ENCODE results near the gene MICAL2.

The MICAL2 gene

GRCh38 chr11:12075822-12076821 is 34.3 kb upstream of the MICAL2 start:
- FAIRE-seq = peak; percentile 85
- DNase-seq (ENCODE audit: low spot score) = peak; percentile 98

DNA sequence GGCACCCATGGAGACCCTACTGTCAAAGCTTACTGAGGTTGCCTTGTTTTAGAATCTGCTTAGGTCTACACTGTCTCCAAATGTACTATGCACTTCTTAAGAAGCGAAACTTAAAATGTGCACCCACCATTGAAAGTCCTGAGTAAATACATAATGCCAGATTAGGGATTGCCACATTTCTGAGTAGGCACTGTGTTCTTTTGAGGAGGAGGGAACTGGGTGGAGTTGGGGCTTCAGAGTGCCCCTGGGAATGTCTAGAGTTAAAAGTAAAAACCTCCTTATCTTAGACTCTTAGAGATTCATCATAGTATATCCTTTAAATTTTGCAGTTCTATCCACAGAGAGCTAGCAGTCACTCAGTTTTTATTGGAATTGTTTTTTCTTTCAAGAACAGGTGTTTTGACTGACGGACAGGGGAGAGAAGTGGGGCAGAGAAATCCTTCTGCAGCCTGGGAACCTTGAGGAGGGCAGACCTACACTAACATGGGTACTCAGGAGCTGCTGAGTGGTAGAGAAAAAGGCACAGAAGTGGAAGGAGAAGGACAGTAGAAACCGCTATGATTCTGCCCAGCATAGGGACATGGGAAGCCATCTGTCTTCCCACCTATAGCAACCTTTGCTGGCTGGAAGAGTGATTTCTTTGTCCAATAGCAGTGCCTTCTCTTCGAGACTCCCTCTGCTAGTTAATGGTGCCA is 33.4 kb upstream of the MICAL2 start:
- DNase-seq (ENCODE audit: low spot score) = no peak
- FAIRE-seq = no peak

DNA sequence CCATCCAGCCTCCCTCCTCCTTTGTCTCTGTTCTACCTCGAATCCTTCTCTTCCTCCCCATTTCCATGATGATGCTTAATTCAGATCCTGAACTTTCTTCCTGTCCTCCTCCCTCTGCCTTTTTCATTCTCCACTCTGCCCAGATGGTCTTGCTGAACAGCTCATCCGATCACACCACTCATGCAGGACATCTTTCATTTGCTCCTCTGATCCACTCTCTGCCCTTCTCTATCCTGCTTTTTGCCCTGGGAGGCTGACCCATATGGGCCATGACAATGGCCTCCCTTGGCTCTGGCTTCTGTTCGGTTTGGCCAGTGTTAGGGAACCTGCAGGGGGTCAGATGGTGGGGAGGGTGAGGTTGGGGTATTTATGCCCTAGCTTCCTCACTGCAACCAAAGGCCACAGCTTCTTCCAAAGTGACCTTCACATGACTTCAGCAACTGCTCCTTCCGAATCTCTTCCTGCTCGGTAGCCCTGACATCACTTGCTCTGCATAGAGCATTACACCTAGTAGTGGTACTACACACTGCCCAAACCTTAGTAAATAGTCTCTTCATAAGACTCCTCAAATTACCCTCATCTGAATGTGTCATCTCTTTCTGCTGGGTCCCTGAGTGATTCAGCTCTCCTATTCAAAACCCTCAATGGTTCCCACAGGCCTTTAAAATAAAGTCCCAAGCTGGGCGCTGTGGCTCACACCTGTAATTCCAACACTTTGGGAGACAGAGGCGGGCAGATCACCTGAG is 32.7 kb upstream of the MICAL2 start:
- no peak for FAIRE-seq

DNA sequence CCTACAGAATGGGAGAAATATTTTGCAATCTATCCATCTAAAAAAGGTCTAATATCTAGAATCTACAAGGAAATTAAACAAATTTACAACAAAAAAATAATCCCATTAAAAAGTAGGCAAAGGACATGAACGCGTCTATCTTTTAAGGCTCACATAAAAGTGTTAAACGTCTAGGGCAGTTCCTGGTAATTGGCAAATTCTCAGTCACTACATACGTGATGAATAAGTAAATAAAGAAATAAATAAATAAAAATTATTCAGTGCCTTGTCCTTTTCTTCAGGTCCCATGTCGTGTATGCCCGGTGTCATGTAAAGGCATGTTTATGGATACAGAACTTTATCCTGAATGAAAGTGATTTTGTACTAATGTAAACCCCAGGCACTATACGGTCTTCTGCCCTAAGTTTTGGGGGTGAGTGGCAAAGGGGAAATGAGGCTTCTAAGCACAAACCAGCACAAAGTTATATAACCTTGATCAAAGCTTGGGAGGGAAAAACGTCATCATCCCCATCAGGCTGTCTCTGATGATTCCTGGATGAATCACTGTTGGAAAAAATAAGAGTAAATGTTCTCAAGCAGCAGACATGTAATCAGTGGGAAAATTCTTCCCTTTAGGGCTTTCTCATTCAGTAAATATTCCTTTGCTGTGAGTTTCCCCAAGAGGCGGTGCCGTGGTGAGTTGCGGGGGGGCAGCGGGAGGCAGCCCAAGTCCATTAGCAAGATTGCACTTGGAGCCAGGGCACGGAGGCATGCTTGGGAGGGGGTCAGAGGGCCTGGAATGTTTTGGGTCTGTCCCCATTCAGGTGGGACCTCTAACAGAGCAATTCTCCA is 30.4 kb upstream of the MICAL2 start:
- peak; percentile 95 for DNase-seq (ENCODE audit: low spot score)
- peak; percentile 93 for FAIRE-seq

More for the DNA sequence above, 32.7 kb upstream of the MICAL2 start:
- DNase-seq (ENCODE audit: low spot score) = peak; percentile 67

DNA sequence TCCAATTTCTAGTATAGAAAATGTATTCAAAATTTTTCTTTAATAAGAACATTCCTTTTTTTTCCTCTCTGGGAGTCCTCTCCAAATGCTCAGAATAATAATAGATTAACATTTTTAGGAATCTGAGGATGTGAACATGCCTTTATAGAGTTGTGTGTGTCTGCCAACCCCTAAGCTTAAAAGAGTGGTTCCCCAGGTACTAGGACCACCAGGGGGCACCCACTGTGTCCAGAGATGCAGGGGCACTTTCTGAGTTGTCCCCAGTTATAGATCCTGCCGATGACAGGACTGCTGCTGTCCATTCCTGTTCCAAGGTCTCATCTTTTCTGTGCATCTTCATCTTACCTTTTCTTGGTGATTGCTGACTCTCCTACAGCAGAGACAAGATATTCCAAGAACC is 27.0 kb upstream of the MICAL2 start:
- no peak for DNase-seq (ENCODE audit: low spot score)
- FAIRE-seq = no peak

- no peak for DNase-seq (ENCODE audit: low spot score)
- FAIRE-seq = no peak
These were observed 26.1 kb upstream of the MICAL2 start for GRCh38 chr11:12084256-12084655.

DNA sequence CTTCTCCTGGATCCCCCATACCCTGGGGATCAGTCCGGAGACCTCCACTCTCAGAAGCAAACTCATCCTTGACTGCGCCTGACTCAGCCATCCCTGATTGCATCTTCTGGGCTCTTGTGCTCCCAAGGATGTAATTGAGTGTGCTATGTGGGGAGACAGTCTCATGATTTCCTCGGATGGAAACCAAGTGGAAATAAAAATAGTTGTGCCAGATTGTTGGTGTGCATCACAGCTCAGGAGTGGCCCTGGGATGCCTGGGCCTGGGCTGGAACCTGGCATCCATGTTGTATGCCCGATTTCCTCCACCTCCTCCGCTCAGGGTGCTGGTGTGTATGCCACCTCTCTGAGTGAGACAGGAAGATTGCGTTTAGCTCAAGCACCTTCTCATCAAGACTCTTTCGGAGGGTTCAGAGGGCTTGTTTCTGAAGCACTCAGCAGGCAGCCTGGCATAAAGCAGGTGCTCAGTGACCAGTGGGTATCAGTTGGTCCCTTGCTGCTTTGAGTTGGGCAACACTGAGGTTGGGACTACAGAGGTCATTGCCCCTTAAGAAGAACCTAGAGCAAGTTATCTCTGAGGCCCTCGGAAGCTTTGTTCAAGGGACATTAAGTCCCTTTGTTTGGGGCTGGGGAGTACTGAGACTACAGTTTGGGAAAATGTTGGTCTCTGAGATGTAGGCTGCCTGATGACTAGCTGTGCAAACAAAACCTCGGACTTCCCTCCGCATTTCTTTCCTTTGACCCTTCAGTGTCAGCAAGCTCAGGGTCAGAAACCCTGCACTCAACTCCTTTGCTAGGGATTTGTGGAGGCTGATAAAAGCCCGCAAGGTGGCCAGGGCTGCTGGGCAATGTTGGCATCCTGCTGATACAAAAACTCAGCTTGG is 24.8 kb upstream of the MICAL2 start:
- FAIRE-seq = no peak
- peak; percentile 59 for DNase-seq (ENCODE audit: low spot score)

DNA sequence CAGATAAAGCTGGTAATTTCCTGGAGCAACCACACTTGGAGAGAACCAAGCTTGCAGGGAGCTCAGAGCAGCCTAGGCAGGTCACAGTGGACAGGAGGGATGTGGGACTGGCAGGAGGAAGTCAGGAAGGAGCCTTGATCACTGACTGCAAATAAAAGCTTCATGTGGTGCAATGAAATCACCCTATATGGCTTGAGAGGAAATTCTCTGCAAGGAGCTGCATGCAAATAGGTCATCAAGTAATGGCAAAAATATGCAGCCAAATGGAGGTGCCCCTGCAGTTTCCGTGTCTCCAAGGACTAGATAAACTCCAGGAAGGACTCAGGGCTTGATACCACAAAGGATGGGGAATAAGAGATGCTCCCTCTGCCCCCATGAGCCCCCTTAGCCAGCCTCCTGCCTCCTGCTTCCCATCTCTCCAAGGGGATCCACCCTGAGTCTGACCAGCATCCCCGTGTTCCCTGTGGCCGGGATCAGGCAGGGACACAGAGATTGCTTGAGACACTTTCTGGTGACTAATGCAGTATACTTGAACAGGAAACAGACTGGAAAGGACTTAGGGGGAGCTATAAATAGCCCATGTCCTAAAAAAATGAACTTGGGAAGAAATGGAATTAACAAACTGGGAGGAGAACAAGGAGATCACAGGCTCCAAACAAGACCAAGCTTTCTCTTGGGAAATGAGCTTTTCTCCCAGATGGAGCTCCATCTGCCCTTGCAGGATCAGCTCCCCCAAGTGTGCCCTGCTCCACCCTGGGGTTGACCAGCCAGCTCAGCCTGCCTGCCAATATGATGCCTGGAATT is 23.9 kb upstream of the MICAL2 start:
- peak; percentile 93 for DNase-seq (ENCODE audit: low spot score)
- FAIRE-seq = peak; percentile 76

- DNase-seq (ENCODE audit: low spot score) (peak; percentile 84), FAIRE-seq (peak; percentile 44)
These were observed 23.1 kb upstream of the MICAL2 start for GRCh38 chr11:12087075-12088004.

- no peak for FAIRE-seq
- DNase-seq (ENCODE audit: low spot score) = peak; percentile 52
These were observed 22.3 kb upstream of the MICAL2 start for GRCh38 chr11:12088047-12088481.

GRCh38 chr11:12088531-12088930 is 21.9 kb upstream of the MICAL2 start:
- FAIRE-seq (no peak), DNase-seq (ENCODE audit: low spot score) (peak; percentile 5)

DNA sequence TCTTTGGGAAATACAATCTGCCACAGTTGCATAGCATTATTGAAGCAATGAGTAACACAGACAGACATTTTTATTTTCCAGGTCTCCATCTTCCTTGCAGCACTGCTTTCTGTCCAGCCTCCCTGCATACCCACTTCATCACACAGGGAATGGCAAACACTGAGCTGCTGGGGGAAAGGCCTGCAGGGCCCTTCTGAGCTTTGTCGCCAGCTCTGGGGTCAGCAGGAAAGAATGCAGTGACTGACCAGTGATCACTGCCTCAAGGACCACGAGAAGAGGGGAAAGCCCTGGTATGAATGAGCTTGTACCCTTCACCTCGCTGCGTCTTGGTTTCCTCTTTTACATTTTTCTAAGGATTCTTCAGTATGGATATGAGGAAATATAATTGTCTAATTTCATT is 21.3 kb upstream of the MICAL2 start:
- FAIRE-seq (no peak), DNase-seq (ENCODE audit: low spot score) (peak; percentile 26)

DNA sequence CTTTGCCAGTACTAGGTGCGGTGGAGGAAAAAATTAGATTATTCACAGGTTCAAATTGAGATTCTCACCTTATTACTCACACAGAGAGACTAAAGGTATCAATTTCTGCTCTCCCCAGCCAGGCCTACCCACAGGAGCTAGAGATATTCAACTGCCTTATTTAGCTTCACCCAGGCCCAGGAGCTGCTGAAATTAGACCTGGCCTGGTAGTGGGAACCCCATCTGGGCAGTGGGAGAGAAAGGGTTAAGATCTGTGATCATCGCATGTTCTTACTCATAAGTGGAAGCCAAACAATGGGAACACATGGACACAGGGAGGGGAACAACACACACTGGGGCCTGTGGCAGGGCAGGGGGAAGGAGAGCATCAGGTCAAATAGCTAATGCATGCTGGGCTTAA is 20.9 kb upstream of the MICAL2 start:
- FAIRE-seq (no peak), DNase-seq (ENCODE audit: low spot score) (peak; percentile 12)

DNA sequence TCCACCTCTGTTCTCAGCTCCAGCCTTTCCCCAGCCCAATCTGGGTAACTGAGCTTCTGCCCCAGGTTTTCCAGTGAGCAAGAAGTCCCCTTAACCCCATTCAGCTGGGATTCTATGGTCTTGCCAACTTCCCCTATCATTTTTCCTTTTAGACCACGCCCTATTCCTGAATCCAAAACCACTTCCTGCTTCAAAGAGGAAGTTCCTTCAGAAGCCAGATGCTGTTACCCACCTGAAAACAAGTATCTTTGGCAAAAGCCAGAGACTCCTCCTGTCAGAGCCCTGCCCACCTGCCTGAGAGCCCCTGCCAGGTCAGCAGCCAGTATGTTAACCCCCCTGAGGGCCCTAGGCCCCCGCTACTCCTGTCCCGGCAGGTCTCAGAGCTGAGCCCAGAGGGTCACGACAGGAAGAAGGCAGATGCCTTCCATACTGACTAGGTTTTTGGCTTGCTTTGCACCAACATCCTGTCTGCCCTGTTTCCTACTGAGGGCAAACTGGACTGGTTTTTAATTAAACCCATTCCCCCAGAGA is 20.3 kb upstream of the MICAL2 start:
- no peak for FAIRE-seq
- peak; percentile 65 for DNase-seq (ENCODE audit: low spot score)

- FAIRE-seq = no peak
- peak; percentile 54 for DNase-seq (ENCODE audit: low spot score)
These were observed 19.6 kb upstream of the MICAL2 start for GRCh38 chr11:12090761-12091258.

DNA sequence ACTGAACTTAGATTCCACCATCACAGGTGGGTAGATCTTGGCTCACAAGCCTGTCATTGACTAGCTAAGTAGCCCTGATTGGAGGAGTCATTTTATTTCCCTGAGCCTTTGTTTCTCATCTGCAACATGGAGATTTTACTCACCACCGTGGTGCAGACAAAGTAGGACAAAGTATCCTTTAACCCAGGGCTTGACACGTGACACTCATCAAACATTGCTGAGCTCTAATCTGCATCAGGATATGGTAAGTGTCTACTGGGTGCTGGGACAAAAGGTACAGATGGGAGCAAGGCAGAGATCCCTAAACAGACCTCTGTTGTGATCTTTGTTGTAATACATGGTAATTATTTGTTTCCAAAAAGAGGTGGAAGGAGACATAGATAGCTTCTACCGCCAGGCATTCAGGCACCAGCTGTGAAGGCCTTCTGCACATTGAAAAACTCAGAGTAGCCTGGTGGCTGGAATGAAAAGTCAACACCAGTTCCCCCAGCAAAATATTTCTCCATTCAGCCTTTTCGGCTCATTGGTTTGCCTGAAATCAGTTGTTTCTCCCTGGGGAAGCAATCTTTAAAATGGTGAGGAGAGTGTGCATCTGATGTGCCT is 18.3 kb upstream of the MICAL2 start:
- DNase-seq (ENCODE audit: low spot score) (no peak), FAIRE-seq (no peak)

DNA sequence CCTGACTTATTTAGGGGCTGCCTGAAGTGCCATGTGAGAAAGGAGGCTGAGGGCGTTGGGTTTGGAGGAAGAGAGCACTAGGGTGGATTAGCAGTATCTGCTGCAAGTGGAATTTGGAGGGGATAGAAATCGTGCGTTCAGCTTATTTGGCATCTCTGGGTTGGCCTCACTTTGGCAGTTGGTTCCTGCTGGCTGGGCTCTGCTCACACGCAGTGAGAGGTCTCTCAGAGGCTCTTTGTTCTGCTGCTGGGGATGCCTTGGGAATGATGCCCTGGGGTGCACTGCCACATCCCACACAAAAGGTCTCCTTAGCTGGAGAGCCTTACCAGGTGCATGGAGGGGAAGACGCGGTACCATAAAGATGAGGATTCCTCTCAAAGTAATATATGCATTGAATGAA is 17.7 kb upstream of the MICAL2 start:
- no peak for DNase-seq (ENCODE audit: low spot score)
- no peak for FAIRE-seq

Data from RCC 7860 (cell line).